C1 segment of cervical spinal cord (tissue), 14 donors: Measurements from ENCODE around the gene TDRD12.
"Not testable (repeated sequence)": the region's sequence is repeated elsewhere in the genome, so short reads cannot be mapped to it uniquely, and the experiment has no call there.

Experiments
- DNase-seq, 14 donors: peaks; one replicate each; lab custom pipeline; 2025; lab: John Stamatoyannopoulos, UW

TDRD12 gene

DNA sequence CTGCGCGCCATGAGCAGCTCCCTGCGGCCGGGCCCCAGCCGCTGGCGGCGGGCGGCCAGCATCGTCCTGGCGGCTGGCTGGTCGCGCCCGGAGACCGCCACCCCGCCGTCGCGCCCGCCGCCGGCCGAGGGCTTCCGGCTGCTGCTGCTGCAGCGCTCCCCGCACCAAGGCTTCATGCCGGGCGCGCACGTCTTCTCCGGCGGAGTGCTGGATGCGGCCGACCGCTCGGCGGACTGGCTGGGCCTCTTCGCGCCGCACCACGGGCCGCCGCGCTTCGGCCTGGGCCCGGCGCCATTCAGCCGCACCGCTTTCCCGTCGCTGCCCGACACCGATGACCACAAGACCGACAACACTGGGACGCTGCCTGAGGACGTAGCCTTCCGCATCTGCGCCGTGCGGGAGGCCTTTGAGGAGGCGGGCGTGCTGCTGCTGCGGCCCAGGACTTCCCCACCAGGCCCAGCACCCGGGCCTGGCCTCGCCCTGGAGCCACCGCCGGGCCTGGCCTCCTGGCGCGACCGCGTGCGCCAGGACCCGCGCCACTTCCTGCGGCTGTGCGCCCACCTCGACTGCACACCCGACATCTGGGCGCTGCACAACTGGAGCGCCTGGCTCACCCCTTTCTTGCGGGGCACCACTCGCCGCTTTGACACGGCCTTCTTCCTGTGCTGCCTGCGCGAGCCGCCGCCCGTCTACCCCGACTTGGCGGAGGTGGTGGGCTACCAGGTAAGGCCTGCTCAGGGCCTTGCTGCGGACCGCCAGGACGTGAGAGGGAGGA lies 27.4 kb upstream of the TDRD12 start:
- DNase-seq: peak in 11 of 14 donors; percentile 29 to 78 (median 43)

DNA sequence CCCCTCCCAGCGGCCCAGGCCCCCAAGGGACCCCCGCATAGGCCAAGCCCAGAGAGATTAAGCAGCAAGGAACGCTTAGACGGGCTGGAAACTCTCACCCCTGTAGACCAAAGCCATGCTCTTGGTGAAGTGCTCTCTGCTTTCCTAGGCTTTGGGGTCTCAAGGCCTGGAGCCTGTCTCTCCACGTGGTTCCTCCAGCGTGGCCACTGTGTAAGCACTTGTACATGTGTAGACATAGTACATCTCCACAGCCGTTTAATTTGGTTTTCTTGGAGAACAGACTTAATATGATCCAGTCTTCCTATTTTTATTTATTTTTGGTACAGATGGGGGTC lies 26.9 kb upstream of the TDRD12 start:
- DNase-seq: no peak

DNA sequence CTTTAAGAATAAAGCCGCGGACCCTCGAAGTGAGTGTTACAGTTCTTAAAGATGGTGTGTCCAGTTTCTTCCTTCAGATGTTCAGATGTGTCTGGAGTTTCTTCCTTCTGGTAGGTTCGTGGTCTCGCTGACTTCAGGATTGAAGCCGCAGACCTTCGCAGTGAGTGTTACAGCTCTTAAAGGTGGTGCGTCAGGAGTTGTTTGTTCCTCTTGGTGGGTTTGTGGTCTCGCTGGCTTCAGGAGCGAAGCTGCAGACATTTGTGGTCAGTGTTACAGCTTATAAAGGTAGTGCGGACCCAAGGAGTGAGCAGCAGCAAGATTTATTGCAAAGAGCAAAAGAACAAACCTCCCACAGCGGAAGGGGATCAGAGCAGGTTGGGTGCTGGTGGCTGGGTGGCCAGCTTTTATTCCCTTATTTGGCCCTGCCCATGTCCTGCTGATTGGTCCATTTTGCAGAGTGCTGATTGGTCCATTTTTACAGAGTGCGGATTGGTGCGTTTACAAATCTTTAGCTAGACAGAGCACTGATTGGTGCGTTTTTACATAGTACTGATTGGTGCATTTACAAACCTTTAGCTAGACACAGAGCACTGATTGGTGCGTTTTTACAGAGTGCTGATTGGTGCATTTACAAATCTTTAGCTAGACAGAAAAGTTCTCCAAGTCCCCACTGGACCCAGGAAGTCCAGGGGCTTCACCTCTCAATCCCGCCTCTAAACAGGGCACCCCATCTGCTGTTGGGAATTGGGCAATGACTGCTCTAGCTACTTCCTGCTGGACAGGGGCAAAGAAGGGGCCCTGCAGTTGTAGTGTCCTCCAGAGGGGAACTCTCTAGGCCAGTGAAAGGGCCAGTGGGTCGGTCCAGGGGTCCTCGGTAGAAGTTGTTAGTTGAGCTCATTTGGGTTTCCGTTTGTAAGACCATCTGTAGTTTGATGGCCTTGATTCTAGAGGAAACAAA lies 26.1 kb upstream of the TDRD12 start:
- not testable (repeated sequence) for DNase-seq

DNA sequence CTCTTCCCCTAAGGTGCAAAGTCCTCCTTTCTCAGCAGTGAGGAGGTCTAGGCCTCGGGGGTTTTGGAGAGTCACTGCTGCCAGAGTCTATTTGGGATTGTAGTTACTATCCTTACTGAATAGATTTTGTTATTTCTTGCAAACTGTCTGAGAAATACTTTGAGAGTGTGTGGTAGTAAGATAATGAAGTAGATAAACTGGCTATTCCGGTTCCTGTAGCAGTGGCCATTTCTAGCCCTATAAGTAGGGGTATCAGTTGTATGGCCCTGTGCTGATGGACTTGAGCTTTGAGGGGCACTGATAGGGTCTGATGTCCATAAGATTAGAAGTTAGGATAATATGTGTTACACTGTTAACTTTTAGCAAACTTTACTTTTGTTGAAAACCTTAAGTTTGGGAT lies 25.3 kb upstream of the TDRD12 start:
- DNase-seq: not testable (repeated sequence)

DNA sequence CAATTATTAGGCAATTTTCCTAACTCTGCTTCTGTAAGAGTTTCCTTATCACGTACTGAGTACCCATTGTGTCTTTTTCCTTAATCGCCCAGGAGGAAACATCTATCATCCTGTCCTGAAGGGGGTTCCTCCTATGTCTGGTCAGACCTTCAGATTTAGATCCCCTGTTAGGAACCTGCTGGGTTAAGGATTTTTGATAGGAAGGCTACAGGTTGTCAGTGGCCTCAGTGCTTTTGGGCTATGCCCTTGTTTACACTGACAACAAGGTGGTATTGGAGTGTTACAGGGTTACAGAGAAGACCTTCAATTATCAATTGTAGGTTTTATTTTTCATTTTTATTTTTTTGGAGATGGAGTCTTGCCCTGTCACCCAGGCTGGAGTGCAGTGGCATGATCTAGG lies 24.7 kb upstream of the TDRD12 start:
- not testable (repeated sequence) for DNase-seq

DNA sequence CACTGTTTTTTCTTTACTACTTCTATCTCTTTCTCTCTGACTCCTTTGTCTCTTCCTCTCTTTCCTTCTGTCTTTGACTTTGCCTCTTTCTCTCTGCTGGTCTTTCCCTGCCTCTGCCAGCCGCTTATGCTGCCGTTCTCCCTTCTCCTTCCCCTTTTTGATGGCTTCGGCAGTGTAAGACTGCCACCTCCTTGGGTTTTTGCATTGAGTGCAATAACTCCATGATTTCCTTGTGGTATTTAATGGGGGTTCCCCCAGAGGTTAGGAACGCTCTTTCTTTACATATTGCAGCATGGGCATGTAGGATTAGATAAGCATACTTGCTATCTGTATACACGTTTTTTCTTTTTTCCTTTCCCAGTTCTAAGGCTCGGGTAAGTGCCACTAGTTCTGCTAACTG lies 24.1 kb upstream of the TDRD12 start:
- DNase-seq: not testable (repeated sequence)

DNA sequence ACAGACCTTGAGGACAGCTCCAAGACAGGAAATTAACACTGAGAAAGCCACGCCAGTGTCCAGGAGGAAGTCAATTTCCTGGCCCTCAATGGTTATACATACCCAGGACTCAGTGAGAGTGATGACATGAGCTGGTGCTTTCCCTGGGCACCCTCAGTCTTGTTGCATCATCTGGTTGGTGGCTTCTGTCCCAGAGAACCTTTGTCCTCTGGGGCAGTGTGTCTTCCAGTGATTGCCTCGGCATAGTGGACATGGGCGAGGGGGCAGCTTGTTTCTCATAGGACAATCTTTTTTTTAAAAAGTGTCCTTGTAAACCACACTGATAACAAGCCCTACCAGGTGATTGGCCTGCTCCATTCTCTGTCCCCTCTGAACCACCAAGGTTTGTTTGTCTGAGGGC lies 22.8 kb upstream of the TDRD12 start:
- DNase-seq: not testable (repeated sequence)

DNA sequence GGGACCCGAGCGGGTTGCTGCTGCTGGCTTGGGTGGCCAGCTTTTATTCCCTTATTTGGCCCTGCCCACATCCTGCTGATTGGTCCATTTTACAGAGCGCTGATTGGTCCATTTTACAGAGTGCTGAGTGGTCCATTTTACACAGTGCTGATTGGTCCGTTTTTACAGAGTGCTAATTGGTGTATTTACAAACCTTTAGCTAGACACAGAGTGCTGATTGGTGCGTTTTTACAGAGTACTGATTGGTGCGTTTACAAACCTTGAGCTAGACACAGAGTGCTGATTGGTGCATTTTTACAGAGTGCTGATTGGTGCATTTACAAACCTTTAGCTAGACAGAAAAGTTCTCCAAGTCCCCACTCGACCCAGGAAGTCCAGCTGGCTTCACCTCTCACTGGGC lies 19.4 kb upstream of the TDRD12 start:
- not testable (repeated sequence) for DNase-seq

DNA sequence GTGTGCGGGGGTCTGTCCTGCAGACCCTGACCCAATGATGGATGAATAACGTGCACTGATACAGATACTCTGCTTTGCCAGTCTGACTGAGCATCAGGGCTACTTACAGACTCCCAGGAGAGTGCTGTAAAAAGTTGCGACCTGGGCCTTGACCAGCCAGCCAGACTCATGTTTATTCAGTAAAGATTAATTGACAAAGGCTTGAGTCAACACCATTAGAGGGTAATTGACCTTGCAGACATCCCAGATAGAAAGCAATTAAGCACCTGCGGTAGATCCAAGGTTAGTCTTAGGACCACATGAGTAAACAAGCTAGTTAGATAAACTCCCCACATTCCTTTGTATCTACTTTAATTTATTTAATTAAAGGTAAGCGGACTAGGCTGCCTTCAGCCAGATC lies 17.6 kb upstream of the TDRD12 start:
- no peak for DNase-seq

DNA sequence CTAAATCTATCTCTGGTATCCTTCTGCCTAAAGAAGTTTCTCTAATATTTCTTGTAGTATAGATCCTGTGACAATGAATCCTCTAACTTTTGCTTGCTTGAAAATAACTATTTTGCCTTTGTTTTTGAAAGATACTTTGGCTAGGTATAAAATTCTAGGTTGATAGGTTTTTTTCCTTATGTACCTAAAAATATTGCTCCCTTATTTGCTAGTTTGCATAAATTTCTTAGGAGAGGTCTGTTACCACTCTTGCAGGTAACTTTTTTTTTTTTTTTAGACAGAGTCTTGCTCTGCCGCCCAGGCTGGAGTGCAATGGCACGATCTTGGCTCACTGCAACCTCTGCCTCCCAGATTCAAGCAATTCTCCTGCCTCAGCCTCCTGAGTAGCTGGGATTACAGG lies 15.6 kb upstream of the TDRD12 start:
- not testable (repeated sequence) for DNase-seq

DNA sequence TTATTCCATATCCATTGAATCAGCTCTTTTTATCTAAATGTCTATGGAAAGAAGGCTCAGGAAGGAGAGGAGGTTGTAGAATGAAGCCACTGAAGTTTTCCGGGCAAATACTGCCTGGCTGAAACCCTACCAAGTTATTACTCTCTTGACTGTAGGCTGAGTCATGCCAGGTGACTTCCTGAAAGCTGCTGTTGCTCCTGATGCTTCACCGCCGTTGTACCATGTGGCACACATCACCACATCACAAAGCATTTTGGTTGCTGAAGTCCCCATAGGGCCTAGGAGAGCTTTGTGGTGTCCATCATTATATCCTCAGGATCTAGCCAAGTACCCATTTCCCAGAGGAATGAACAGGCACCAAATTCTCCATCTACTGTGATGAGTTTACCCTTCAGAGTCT lies 11.1 kb upstream of the TDRD12 start:
- no peak for DNase-seq

DNA sequence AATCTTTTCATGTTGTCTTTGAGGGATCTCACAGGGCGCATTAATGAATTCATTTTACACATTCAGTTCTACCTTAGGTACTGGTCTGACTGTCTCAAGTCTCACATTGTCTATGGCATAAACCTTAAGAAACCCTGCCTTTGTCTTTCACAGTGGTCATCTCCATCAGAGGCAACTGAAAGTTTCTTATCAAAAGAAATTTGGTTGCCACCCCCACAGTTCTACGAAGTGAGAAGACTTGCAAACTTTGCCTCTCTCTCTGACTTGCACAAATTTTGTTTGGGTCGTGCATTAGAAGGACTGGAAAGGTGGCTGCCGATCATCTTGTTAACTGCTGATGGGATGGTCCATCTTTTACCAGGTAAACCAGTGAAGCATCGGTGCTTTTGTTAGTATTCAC lies 10.5 kb upstream of the TDRD12 start:
- DNase-seq: no peak

DNA sequence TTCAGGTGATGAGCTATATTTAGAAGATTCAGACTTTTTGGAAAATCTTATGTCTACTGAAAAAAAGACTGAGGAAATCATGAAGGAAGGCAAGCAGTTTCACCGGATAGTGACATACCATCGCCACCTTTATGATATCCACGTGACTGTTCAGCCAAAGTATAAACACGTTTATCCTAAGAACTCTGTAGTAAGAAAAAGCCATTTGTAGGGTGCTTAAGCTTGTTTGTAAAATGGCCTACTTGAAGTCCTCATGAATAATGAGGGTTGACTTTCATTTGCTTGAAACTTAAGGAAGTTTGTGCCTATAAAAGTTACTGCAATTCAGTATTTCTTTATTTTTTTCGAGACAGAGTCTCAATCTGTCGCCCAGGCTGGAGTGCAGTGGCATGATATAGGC lies 7.8 kb upstream of the TDRD12 start:
- no peak for DNase-seq

DNA sequence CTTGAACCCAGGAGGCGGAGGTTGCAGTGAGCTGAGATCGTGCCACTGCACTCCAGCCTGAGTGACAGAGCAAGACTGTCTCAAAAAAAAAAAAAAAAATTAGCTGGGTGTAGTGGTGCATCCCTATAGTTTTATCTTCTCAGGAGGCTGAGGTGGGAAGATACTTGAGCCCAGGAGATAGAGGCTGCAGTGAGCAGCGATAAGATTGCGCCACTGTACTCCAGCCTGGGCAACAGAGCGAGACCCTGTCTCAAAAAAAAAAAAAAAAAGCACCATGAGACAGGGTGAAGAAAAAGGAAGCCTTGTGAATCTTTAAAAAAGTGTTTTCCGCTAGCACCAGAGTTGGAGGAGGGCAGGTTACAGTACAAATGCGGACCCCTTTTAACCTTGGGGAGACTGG lies 3.4 kb upstream of the TDRD12 start:
- DNase-seq: not testable (repeated sequence)

DNA sequence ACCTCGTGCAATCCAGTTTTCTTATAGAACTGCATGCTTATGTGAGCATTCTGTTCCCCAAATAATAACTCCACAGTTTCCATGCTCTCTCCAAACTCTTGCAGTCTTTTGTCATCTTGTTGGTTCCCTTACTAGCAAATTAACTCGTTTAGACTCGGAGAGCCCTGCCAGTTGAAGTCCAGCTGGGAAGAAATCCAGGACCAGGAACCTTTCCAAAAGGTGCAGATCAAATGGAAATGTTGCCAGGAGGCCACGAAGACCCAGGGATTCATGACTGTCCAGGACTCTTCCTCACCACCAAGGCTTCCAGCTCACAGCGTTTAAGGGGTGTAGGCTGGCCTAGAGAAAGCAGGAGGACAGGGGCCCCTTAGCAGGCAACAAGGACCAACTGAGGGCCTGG lies 2.1 kb upstream of the TDRD12 start:
- peak in 1 of 14 donors; percentile 24 for DNase-seq

DNA sequence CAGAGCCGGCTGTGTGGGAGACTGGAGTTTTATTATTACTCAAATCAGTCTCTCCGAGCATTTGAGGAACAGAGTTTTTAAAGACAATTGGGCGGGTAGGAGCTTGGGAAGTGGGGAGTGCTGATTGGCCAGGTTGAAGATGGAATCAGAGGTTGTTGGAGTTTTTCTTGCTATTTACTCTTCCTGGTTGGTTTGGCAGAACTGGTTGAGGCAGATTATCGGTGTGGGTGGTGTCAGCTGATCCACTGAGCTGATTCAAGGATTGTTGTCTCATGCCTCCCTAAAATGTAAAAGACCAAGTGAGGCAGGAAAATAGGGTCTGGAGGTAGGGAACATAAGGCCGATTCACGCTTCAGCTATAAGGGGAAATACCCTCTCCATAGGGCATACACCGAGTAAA lies 1.3 kb upstream of the TDRD12 start:
- DNase-seq: no peak

DNA sequence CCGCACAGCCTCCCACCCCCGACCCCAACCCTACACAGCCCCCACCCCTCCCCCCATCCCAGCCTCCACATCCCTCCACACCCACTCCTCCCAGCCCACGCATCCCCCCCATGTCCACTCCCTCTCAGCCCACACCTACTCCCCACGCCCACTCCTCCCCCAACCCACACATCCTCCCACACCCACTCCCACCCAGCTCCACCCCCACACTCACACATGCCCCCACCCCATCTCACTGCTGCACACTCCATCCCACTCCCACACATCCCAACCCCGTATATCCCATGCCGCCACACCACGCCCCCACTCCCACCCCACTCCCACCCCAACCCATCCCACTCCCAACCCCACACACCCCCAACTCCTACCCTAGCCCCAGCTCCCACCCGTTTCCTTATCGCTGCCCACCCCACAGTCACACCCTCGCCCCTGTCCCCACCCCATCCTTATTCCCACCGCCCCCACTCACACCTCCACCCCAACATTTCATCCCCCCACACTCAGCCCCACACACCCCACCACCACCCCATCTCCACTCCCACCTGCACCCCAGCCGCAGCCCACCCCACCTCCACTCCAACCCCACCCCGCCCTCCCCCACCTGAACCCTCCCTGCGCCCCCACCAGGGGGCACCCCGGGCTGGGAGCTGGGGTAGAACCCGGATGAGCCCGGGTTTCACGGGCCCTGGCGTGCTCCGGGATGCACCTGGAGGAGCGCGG lies 809 bp downstream of the TDRD12 start:
- DNase-seq: no peak

DNA sequence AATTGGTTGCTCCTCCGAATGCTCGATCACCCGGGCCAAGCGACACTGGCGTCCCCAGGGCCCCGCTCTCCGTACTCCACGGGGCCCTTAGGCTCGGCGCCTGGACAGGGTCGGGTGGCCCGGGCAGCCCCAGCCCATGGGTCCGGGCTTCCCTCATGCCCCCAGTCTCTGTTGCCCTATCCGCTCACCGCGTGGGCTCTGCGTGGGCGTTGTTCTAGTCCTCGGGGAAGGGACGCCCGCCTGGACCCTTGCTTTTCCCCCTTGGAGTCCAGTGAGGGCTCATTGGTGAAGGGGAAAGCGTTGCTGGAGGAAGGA lies 1.3 kb downstream of the TDRD12 start:
- no peak for DNase-seq

DNA sequence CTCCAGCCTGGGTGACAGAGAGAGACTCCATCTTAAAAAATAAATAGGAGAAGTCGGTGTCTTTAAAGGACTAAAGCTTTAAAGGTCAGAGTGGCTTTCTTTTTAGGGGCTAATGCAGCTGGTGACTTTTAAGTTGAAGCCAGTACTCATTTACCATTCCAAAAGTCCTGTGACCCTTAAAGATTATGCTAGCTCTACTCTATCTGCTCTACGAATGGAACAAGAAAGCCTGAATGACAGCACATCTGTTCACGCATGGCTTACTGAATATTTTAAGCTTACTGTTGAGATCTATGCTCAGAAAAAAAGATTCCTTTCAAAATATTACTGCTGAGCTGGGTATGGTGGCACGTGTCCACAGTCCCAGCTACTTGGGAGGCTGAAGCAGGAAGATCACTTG lies 16.4 kb downstream of the TDRD12 start:
- no peak for DNase-seq

DNA sequence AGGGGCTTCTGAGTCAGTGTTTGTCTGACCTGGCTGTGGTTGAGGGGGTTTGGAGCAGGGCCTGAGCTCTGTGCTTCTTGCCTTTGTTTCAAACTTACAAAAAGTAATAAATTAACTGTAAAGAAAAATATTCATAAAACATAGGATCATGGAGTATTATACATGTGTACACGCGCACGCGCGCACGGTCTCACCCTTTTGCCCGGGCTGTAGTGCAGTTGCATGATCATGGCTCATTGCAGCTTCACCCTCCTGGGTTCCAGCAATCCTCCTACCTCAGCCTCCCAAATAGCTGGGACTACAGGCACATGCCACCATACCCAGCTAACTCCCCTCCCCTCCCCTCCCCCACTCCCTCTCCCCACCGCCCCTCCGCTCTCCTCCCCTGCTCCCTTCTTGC lies 23.5 kb downstream of the TDRD12 start:
- DNase-seq: no peak

DNA sequence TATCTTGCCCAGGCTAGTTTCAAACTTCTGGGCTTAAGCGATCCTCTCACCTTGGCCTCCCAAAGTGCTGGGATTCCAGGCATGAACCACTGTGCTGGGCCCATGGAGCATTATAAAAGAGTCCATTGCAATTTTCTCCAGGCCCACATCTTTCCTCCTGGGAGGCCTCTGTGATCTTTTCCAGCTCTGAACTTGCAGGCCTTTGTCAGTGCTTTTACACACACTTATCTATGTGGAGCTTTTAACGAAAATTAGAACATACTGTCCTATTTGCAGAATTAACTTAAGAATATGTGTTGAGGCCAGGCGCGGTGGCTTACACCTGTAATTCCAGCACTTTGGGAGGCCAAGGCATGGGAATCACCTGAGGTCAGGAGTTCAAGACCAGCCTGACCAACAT lies 23.9 kb downstream of the TDRD12 start:
- DNase-seq: no peak

DNA sequence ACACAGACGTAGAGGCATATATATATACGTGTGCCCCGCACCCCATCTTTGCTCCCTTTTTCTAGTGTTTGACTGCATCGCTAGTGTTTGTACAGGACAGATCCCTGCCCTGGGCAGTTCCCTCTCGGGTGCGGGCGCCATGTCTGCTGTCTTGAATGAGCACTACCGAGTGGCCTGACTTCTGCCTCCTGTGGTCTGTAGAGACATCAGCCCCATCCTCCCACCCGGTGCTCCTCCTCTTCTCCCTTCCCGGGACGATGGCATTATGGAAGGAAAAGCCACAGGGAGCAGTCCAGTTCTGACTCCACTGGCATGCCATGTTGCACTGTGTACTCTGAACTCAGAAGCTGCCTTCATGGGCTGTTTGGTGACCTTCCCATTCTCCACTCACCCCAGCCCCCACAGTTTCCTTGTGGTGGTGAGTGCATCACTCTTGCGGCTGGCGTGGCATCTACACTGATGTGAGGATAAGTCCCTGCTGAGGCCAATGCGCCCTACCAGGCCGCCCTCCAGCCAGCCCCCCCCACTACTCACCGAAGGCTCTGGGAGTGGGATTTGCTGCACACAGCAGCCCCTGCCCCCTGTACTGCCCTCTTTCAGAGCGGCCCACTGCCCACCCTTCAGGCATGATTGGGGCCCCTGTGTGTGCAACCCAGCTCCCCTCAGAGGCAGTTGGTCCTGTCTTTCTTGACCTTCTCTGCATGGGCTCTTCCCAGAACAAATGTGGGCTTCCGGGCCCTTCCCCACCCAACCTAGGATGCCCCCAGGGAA lies 25.2 kb downstream of the TDRD12 start:
- no peak for DNase-seq
